Psoas muscle (tissue), 8 donors: Measurements from ENCODE around the gene ZGPAT. TPM values are rescaled to one million over a fixed set of nuclear protein-coding genes. Genes with fewer than 3 reads are reported as not detected.

Experiments
- ATAC-seq, 4 donors: fragments of 200-7000 bp; cut with Tn5 transposase; one replicate each; pipeline ENCODE4 v1.9.1; 2020; ENCODE audit warnings: moderate library complexity in 3 of 4, mild to moderate bottlenecking in 2 of 4
- DNase-seq, 2 donors: peaks; one replicate each; pipeline ENCODE4 v3.0.0-alpha.2; 2020
- H3K27ac ChIP-seq: fragments of 200-600 bp; one replicate; pipeline ENCODE4 v1.8.0; 2022
- H3K27me3 ChIP-seq, 3 donors: fragments of 200-600 bp in 1 of 3; one replicate each; pipeline versions ENCODE4 v1.6.1 to v1.8.0; 2013 to 2022; ENCODE audit warnings: low read length in 2 of 3, mild to moderate bottlenecking in 2 of 3, moderate library complexity in 1 of 3; ENCODE audit not compliant: insufficient read depth in 3 of 3
- H3K36me3 ChIP-seq, 2 donors: fragments of 200-600 bp in 1 of 2; one replicate each; pipeline versions ENCODE4 v1.6.1 to v1.8.0; 2013 to 2022; ENCODE audit warnings: low read depth in 1 of 2, mild to moderate bottlenecking in 1 of 2, moderate library complexity in 1 of 2; ENCODE audit not compliant: insufficient read depth in 1 of 2
- H3K4me1 ChIP-seq: fragments of 200-600 bp; one replicate; pipeline ENCODE4 v1.8.0; 2022
- H3K4me3 ChIP-seq: fragments of 200-600 bp; one replicate; pipeline ENCODE4 v1.8.0; 2022; ENCODE audit warnings: mild to moderate bottlenecking
- H3K9me3 ChIP-seq: fragments of 200-600 bp; one replicate; pipeline ENCODE4 v1.8.0; 2022
- CTCF ChIP-seq: fragments of 200-600 bp; IDR thresholded peaks from one replicate; pipeline ENCODE4 v1.8.0; 2022; ENCODE audit warnings: antibody characterized with exemption
- WGBS, 3 donors: extraction: QIAGEN DNeasy Blood & Tissue Kit; methylation state at CpG; one replicate each; pipeline versions ENCODE4 v1.1.6 to v1.1.7; 2013; 5-methylcytosine and 5-hydroxymethylcytosine counted together
- intact Hi-C, 2 donors: fragments of 100-400 bp; cut with DNase I; formaldehyde crosslinking; loops; one replicate each; pipeline versions ENCODE4 v1.11.0 to v1.14.2; 2022
- polyA plus RNA-seq, 3 donors: library from polyadenylated mRNA; stranded (reverse); fragments of 200-250 nt; gene quantifications; one replicate each; pipeline ENCODE4 v1.2.3, GENCODE V29; 2013
- total RNA-seq, 4 donors: library from RNA; stranded (reverse); fragmentation: NEBNext Ultra II Directional in 2 of 4; extraction: Animal tissue kit (Norgen Biotek cat#: 25700) in 2 of 4; gene quantifications; one replicate each; pipeline versions ENCODE4 v1.2.1 to v1.2.4, GENCODE V29; 2021 to 2023
- donor health status: healthy with polysubstance abuse.
- donor health status: DM: no; HTN: no; CAD: no; lungs with moderate emphysema.
- donor health status: Bipolar disorder and iron deficiency.
- donor health status: healthy.
- donor health status: DM: yes; HTN: yes; CAD: no.
- donor health status: DM: no; HTN: no; CAD: no.
- donor health status: DM: no; HTN: no; CAD: no.
- donor health status: DM: yes; HTN: yes; CAD: no.

The ZGPAT gene
- total and polyA plus RNA-seq, 7 donors = 10.7 to 54.8 (median 18.2) TPM

- ATAC-seq = no peak
- no peak for TF ChIP-seq CTCF
- H3K27ac ChIP-seq = no peak overlapping the region
- no peak overlapping the region for H3K4me3 ChIP-seq
- peak in 1 of 2 donors; percentile 54 for DNase-seq
- intact Hi-C loops = no loop called here
- WGBS, 3 donors = 75 to 89% (median 77%) methylated on average over 19 to 20 of the region's 20 CpGs
- H3K36me3 ChIP-seq = peaks cover 0 to 9% of the 10 kb centered on the region in 2 donors
- no peaks in the 10 kb centered on the region for H3K27me3 ChIP-seq
- no peaks in the 10 kb centered on the region for H3K4me1 ChIP-seq
- no peaks in the 10 kb centered on the region for H3K9me3 ChIP-seq
These were observed 40.5 kb downstream of the ZGPAT start for GRCh38 chr20:63748070-63748933.

DNA sequence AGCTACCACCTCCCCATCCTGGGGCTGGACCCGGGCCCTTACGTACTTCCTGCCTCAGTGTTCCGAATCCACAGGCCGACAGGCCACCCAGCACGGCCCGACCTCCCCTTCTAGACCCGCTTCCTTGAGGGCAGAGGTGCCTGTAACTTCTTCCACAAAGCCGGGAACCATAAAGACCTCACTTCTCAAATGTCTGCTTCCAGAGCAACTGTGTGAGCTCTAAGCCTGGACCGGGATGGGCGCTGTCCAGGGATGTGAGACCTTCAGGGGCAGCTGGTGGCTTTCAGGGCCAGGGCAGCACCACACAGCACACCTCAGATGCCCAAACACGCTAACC is 41.1 kb downstream of the ZGPAT start:
- intact Hi-C loops = no loop called here
- WGBS, 3 donors = 88 to 90% (median 89%) methylated on average over 11 of the region's 11 CpGs
- peaks cover 0 to 3% of the 10 kb centered on the region in 2 donors for H3K36me3 ChIP-seq

DNA sequence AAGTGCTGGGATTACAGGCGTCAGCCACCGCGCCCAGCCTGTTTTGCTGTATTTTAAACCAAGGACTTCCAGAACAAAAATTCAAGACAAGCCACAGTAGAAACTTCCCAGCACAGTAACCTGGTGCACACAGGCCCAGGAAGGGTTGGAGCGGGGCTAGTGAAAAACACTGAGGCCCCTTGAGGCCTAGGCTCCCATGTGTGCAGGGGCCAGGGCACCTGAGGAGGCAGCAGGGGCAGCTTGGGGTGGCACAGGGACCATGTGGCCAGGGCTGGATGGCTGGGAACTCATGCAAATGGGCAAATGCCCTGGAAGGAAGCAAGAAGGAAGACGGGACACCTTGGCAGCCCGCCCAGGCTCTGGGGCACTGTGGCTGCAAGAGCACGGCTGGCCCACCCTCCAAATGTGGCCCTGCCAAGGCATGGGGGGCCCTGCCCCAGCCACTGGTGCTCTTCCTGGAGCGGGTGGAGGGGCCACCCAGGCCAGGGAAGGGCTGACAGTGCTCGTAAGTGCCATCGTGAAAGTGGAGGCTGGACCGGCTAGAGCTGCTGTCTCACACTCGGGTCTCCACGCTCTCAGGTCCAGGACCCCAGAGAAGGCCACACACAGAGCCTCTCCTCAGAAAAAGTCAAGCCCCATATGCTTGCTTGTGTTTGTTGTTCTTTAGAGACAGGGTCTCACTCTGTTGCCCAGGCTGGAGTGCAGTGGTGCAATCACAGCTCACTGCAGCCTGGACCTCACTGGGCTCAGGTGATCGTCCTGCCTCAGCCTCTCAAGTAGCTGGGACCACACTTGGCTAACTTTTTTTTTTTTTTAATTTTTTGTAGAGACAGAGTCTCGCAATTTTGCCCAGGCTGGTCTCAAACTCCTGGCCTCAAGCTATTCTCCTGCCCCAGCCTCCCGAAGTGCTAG is 42.0 kb downstream of the ZGPAT start:
- WGBS, 3 donors = 89 to 92% (median 90%) methylated on average over 14 to 16 of the region's 16 CpGs
- Histone ChIP-seq H3K27ac (no peak overlapping the region), H3K4me3 (no peak overlapping the region), H3K4me1 (no peaks in the 10 kb centered on the region), H3K9me3 (no peaks in the 10 kb centered on the region), H3K27me3 (no peaks in the 10 kb centered on the region), H3K36me3 (peaks cover 0 to 3% of the 10 kb centered on the region in 2 donors)
- ATAC-seq (no peak), DNase-seq (peak in 1 of 2 donors; percentile 57)
- intact Hi-C loops = no loop called here
- no peak for TF ChIP-seq CTCF

More for the DNA sequence above, 41.1 kb downstream of the ZGPAT start:
- ATAC-seq (no peak), DNase-seq (peak in 1 of 2 donors; percentile 51)
- Histone ChIP-seq H3K4me1 (no peaks in the 10 kb centered on the region), H3K4me3 (no peak overlapping the region), H3K9me3 (no peaks in the 10 kb centered on the region), H3K27ac (no peak overlapping the region), H3K27me3 (no peaks in the 10 kb centered on the region)
- no peak for TF ChIP-seq CTCF

- 81 to 83% (median 82%) methylated on average over 26 of the region's 26 CpGs for WGBS, 3 donors
- intact Hi-C loops = no loop called here
- TF ChIP-seq CTCF = no peak
- peaks cover 0 to 3% of the 10 kb centered on the region in 2 donors for H3K36me3 ChIP-seq
- no peaks in the 10 kb centered on the region for H3K4me1 ChIP-seq
- DNase-seq (no peak), ATAC-seq (no peak)
- H3K9me3 ChIP-seq = no peaks in the 10 kb centered on the region
- H3K4me3 ChIP-seq = no peak overlapping the region
- no peak overlapping the region for H3K27ac ChIP-seq
- no peaks in the 10 kb centered on the region for H3K27me3 ChIP-seq
These were observed 43.1 kb downstream of the ZGPAT start for GRCh38 chr20:63750807-63751470.
